SKM-1 (cell line): ENCODE measurements around the gene TMEM44.
A peak's percentile ranks its signal among the peaks of the same experiment; 100 is the strongest.
"Not testable (repeated sequence)": the region's sequence is repeated elsewhere in the genome, so short reads cannot be mapped to it uniquely, and the experiment has no call there.

Experiments used
- DNase-seq: peaks from one replicate; lab custom pipeline; 2025; ENCODE audit not compliant: unreplicated experiment; lab: John Stamatoyannopoulos, UW

TMEM44 gene

GRCh38 chr3:194612221-194612620, 21.0 kb downstream of the TMEM44 start:
- no peak for DNase-seq

GRCh38 chr3:194610689-194611088, 22.5 kb downstream of the TMEM44 start:
- DNase-seq = no peak

DNA sequence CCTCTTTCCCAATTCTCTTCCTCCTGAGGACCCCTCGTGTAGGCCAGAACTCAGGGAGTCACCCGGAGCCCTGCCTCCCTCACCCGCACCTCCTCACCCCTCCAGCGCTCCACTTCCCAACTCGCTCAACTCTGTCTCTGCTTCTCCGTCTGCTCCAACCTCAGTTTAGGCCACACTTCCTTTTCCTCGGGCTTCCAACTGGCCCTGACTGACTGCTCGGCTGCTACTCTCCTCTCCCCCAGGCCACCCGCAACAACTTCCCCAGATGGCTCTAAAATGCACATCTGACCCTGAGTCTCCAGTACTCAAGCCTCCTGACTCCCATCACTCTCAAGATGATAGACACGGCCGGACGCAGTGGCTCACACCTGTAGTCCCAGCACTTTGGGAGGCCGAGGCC, 23.6 kb downstream of the TMEM44 start:
- DNase-seq = no peak

GRCh38 chr3:194608981-194609380, 24.2 kb downstream of the TMEM44 start:
- no peak for DNase-seq

- no peak for DNase-seq
These were observed 25.4 kb downstream of the TMEM44 start for GRCh38 chr3:194607592-194608389.

GRCh38 chr3:194606941-194607340, 26.3 kb downstream of the TMEM44 start:
- no peak for DNase-seq

DNA sequence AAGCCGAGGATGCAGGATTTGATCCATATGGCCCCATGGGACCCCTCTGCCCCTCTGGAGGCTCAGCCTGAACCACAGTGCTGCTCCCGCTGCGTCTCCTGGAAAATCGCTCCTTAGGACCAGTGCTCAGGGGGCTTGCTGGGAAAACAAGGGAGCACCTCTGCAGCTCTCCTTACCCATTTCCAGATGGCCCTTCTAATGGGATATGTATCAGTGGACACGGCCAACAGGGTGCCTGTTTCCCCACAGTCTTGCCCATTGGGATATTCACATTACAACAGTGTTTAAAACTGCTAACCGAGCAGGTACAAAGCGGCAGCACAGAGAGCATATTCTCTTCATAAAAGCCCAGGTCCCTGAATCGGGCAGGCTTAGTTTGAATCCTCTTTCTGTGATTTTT, 27.1 kb downstream of the TMEM44 start:
- DNase-seq = no peak

DNA sequence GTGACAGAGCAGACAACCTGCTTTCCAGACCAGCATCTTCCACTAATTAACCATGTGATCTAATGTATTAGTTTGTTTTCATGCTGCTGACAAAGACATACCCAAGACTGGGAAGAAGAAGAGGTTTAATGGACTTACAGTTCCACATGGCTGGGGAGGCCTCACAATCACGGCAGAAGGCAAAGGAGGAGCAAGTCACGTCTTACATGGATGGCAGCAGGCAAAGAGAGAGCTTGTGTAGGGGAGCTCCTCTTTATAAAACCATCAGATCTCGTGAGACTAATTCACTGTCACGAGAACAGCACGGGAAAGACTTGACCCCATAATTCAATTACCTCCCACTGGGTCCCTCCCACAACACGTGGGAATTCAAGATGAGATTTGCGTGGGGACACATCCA, 27.9 kb downstream of the TMEM44 start:
- not testable (repeated sequence) for DNase-seq

DNA sequence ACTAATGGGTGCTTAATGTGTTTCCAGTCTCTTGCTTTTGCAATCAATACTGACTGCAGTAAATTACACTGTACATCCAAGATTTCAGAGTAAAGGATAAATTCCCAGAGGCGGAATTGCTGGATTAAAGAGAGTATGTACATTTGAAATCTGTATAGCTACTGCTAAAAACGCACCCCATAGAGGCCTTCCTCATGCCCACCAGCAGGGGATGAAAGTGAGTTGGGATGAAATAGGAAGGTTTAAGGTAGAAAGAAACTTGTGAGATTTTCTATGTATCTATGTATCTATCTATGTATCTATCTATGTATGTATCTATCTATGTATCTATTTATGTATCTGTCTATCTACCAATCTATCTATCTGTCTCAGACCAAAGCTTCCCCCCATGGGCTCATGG, 28.4 kb downstream of the TMEM44 start:
- no peak for DNase-seq

- DNase-seq = no peak
These were observed 29.1 kb downstream of the TMEM44 start for GRCh38 chr3:194604126-194604525.

DNA sequence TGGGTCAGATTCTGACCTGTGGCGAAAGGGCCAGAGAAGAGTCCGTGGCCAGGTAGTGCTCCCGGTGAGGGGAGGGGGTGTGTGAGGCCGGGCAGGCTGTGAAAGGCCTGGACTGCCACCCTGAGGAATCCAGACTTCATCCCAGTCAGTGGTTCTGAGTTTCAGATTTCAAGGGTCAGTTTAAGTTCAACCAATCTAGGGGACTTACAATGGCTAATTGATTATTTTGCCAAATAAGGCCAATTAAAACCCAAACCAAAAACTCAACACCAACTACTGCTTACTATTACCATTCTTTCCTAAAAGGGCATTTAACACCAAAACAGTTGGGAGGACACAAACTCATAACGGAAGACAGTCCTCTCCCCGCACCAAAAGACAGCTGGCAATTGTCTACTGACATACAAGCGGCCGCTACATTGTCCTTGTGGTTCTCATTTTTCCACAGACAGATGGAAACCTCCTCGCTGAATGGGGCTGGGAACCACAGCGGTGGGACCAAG, 30.5 kb downstream of the TMEM44 start:
- DNase-seq = no peak

DNA sequence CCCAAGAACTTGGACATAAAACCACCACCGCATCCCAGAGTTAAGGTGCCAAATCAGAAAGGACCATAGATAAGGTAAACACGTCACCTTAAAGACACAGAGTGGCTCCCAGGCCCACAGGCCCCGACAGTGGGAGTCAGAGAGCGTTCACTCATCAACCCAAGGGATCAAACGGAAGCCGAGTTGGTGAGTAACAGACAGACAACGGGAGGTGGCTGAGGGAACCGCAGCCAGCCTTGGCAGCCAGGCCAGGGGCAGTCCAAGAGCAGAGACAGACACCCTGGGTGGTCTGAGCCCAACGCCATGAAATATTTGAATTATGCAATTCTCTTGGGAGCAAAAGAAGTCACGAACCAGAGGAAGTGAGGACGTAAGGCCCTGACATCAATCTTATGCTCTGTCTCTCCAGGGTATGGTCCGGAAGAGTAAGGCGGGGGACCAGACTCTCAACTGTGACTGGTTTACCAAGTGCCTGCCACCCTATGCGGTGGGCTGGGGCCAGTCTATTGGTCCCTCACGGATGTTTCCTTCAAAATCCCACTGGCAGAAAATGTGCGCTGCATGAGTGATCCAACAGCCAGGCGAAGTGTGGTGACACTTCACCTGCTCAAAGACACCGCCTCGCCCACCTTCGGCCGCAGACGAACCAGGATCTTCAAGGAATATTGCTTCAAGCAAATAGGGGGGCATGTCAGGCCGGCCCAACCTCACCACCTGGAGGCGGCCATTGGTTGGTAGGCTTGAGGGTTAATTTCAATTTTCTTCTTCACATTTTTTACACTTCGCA, 34.3 kb downstream of the TMEM44 start:
- no peak for DNase-seq

DNA sequence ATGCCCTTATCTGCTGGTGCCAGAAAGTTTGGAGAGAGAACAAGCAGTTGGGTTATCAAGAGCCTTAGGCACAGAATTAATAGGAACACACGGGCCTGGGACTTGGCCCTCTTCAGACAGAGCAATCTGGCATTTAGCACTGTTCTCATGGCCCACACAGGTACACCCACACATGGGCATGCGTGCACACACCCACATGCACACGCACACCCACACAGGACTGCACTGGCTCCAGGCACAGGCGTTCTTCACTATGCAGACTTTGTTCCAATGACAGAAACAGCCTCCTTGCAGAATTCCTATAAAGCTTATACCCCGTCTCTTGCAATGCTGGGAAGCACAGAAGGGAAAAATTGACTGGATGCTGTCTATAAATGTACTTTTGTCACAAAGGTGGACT, 36.3 kb downstream of the TMEM44 start:
- DNase-seq = no peak

DNA sequence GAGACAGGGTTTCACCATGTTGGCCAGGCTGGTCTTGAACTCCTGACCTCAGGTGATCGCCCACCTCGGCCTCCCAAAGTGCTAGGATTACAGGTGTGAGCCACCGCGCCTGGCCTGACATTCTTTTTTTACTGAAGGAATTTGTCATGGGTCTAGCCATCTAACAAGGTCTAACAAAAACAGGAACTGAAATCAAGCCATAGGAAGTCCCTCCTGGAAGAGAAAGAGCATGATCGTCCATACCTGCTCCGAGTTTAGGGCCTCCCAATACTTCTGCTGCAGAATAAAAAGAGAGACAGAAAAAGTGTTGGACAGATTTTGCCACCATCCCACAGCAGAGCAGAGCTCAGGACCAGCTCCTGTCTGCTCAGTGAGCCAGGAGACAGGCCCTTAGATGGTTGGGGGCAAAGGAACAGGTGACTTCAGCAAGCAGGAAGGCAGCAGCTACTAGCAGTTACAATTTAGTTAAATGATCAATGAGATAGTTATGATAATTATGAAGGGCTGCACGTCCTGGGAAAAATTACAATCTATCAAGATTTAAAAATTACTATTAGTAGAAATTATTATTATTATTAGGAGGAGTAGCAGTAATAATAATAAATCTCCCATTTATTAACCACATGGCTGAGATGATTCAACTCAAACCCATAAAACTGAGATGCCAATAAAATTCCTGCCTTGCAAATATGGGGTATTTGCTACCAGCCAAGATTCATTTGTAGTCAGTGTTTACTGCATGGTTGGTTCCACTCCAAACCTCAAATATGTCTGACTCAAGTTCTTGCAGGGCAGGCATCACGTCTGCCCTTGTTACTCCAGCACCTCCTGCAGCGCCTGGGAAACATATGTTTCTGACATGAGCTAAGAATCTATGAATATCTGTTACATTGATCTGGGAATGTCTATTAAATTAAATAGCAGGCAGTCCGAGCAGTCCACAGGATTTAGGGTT, 40.1 kb downstream of the TMEM44 start:
- DNase-seq = no peak

DNA sequence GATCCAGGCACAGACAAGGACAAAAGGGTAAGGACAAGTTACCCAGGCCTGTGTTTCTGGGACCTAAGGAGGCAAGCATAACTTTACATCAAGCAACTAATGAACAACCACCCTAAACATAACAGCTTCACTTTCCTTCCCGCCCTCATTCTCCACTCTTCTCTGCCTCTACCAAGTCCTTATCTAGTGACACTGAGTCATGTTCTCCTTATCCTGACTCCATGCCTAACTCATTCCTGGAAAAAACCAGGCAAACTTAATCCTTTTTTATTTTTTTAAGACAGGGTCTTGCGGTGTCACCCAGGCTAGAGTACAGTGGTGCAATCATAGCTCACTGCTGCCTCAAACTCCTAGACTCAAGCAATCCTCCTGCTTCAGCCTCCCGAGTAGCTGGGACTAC, 44.5 kb downstream of the TMEM44 start:
- no peak for DNase-seq

- DNase-seq = no peak
These were observed 45.0 kb downstream of the TMEM44 start for GRCh38 chr3:194588236-194588635.

DNA sequence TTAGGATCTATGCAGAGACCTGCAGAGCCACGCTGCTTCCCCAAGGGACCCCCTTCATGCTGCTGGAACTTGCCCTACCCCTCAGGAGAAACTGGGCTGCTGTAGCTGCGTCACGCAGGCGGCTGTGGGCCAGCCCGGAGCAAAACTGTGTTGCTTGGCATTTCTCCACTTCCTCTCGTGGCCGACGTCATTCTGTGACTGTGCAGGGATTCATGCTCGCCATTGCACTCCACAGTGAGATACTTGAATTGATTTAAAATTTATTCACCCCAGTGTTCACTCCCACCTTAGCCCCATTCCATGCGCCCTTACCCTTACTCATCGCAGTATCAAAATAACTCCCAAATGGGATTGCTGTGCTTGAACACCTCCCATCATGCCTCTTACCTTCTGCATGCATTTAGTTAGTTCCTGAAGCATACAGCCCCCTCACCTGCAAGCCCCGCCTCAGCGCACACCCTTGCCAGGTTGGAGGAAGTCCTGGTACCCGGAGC, 45.7 kb downstream of the TMEM44 start:
- no peak for DNase-seq

GRCh38 chr3:194586836-194587235, 46.4 kb downstream of the TMEM44 start:
- DNase-seq = no peak

GRCh38 chr3:194585880-194586281, 47.3 kb downstream of the TMEM44 start:
- no peak for DNase-seq

GRCh38 chr3:194584866-194585265, 48.4 kb downstream of the TMEM44 start:
- no peak for DNase-seq

GRCh38 chr3:194584320-194584776, 48.9 kb downstream of the TMEM44 start:
- DNase-seq = peak; percentile 12
